ENCODE data around the gene CERK. TPM values are rescaled to one million over a fixed set of nuclear protein-coding genes. Genes with fewer than 3 reads are reported as not detected.
A peak's percentile ranks its signal among the peaks of the same experiment; 100 is the strongest.

The CERK gene
- total and polyA plus RNA-seq, 2 of the 13 experiments (the other 11 are each of a cell fraction or from before 2014, with no cell fraction given) = 40.3 to 41.9 TPM

- TF ChIP-seq TRIM24 (CRISPR knock-in tag; IDR thresholded peaks at IDR 0.05) = no peak
- TF ChIP-seq, protein P1, sequence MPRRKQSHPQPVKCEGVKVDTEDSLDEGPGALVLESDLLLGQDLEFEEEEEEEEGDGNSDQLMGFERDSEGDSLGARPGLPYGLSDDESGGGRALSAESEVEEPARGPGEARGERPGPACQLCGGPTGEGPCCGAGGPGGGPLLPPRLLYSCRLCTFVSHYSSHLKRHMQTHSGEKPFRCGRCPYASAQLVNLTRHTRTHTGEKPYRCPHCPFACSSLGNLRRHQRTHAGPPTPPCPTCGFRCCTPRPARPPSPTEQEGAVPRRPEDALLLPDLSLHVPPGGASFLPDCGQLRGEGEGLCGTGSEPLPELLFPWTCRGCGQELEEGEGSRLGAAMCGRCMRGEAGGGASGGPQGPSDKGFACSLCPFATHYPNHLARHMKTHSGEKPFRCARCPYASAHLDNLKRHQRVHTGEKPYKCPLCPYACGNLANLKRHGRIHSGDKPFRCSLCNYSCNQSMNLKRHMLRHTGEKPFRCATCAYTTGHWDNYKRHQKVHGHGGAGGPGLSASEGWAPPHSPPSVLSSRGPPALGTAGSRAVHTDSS (CRISPR knock-in tag; conservative IDR thresholded peaks at IDR 0.05) = 0 out of 2 replicates have a peak, but pooled peaks have one; percentile 34
- TF ChIP-seq THAP9 (CRISPR knock-in tag; IDR thresholded peaks at IDR 0.05; ENCODE audit: borderline replicate concordance) = no peak
- TF ChIP-seq TCF7 (IDR thresholded peaks at IDR 0.05; ENCODE audit: low read depth) = no peak
- peak; percentile 73 for TF ChIP-seq MED1 (CRISPR knock-in tag; IDR thresholded peaks at IDR 0.05)
- TF ChIP-seq ZNF280D (CRISPR knock-in tag; IDR thresholded peaks at IDR 0.05) = no peak
- TF ChIP-seq ZNF17 (CRISPR knock-in tag; IDR thresholded peaks at IDR 0.05) = no peak
- no peak for TF ChIP-seq TCF12 (IDR thresholded peaks at IDR 0.05)
- no peak for TF ChIP-seq TCF12 (CRISPR knock-in tag; IDR thresholded peaks at IDR 0.05)
- TF ChIP-seq NFIB (CRISPR knock-in tag; IDR thresholded peaks at IDR 0.05; ENCODE audit: borderline replicate concordance) = no peak
- peak; percentile 86 for TF ChIP-seq MYC (CRISPR knock-in tag; IDR thresholded peaks at IDR 0.05; ENCODE audit: borderline replicate concordance)
- peak; percentile 60 for TF ChIP-seq FOSL2 (CRISPR knock-in tag; IDR thresholded peaks at IDR 0.05)
- TF ChIP-seq NFATC3 (CRISPR knock-in tag; IDR thresholded peaks at IDR 0.05) = no peak
- peak; percentile 52; the same call in 1 of the 2 replicates for TF ChIP-seq CBX5 (CRISPR knock-in tag; IDR thresholded peaks at IDR 0.05; ENCODE audit: borderline replicate concordance)
- no peak for TF ChIP-seq MIXL1 (CRISPR knock-in tag; IDR thresholded peaks at IDR 0.05)
- TF ChIP-seq ATF4 (CRISPR knock-in tag; IDR thresholded peaks at IDR 0.05) = no peak
- TF ChIP-seq SETDB1 (CRISPR knock-in tag; IDR thresholded peaks at IDR 0.05; ENCODE audit: borderline replicate concordance) = no peak
- TF ChIP-seq ZNF124 (CRISPR knock-in tag; IDR thresholded peaks at IDR 0.05) = no peak
- no peak for TF ChIP-seq TBX3 (IDR thresholded peaks at IDR 0.05; ENCODE audit: borderline replicate concordance)
- TF ChIP-seq ZNF572 (CRISPR knock-in tag; IDR thresholded peaks at IDR 0.05) = no peak
- no peak for TF ChIP-seq PBX3 (CRISPR knock-in tag; IDR thresholded peaks at IDR 0.05; ENCODE audit: borderline replicate concordance)
- peak; percentile 55 for TF ChIP-seq ZNF263 (CRISPR knock-in tag; IDR thresholded peaks at IDR 0.05)
- no peak for TF ChIP-seq KMT2A (CRISPR knock-in tag; IDR thresholded peaks at IDR 0.05)
Measured at GRCh38 chr22:46744581-46744980, 6.5 kb upstream of the CERK start (continued).

Data from HepG2 (cell line).